PC-9 (cell line): ENCODE measurements around the gene PHKG2. TPM values are rescaled to one million over a fixed set of nuclear protein-coding genes. Genes with fewer than 3 reads are reported as not detected.
A peak's percentile ranks its signal among the peaks of the same experiment; 100 is the strongest.

ENCODE experiments used
- BruUV-seq: library from RNA; stranded (reverse); fragments of 400-500 nt; replicated peaks from 2 replicates; lab custom pipeline; 2021; lab: Mats Ljungman, UMichigan
- CTCF ChIA-PET: fragments of 300-600 bp; sonication (Branson Sonifier 250); formaldehyde crosslinking; loops from one replicate; lab custom pipeline; 2022; ENCODE audit warnings: antibody characterized with exemption; lab: Charles Lee
- POLR2A ChIA-PET: fragments of 300-600 bp; sonication (Branson Sonifier 250); formaldehyde crosslinking; loops from one replicate; lab custom pipeline; 2022; ENCODE audit warnings: antibody characterized with exemption; ENCODE audit not compliant: unreplicated experiment; lab: Charles Lee
- DNase-seq, 2 experiments: peaks; one replicate each; pipeline versions ENCODE4 v3.0.0 to v3.0.0-alpha.2; 2015 to 2022; ENCODE audit warnings: mixed read lengths in 1 of 2
- H2AFZ ChIP-seq: fragments of 200-600 bp; sonication (generic); 2 replicates; pipeline ENCODE4 v1.8.1; 2017; ENCODE audit warnings: antibody characterized with exemption
- H3F3A ChIP-seq: fragments of 200-600 bp; sonication (generic); 2 replicates; pipeline ENCODE4 v1.8.1; 2017; ENCODE audit warnings: antibody characterized with exemption, mild to moderate bottlenecking, low read depth; ENCODE audit not compliant: insufficient read depth
- H3K27ac ChIP-seq: fragments of 200-600 bp; sonication (generic); 2 replicates; pipeline ENCODE4 v1.6.1; 2016; ENCODE audit warnings: mixed run types
- H3K27me3 ChIP-seq: fragments of 200-600 bp; sonication (generic); 2 replicates; pipeline ENCODE4 v1.6.1; 2016; ENCODE audit warnings: low read depth, mixed run types; ENCODE audit not compliant: insufficient read depth
- H3K36me3 ChIP-seq: fragments of 200-600 bp; sonication (generic); 2 replicates; pipeline ENCODE4 v1.6.1; 2016; ENCODE audit warnings: low read depth, mixed run types
- H3K4me1 ChIP-seq: fragments of 200-600 bp; sonication (generic); replicated peaks from 2 replicates; pipeline ENCODE4 v1.6.1; 2016; ENCODE audit warnings: mixed run types; ENCODE audit not compliant: insufficient read depth
- H3K4me2 ChIP-seq: fragments of 200-600 bp; sonication (generic); 2 replicates; pipeline ENCODE4 v1.6.1; 2017; ENCODE audit warnings: mixed run types
- H3K4me3 ChIP-seq: fragments of 200-600 bp; sonication (generic); 2 replicates; pipeline ENCODE4 v1.6.1; 2016; ENCODE audit warnings: mixed run types
- H3K79me2 ChIP-seq: fragments of 200-600 bp; sonication (generic); 2 replicates; pipeline ENCODE4 v1.6.1; 2017; ENCODE audit warnings: low read depth, mixed run types
- H3K9me2 ChIP-seq: fragments of 200-600 bp; sonication (generic); 2 replicates; pipeline ENCODE4 v1.8.1; 2017; ENCODE audit warnings: mild to moderate bottlenecking; ENCODE audit not compliant: insufficient read depth
- H3K9me3 ChIP-seq: fragments of 200-600 bp; sonication (generic); 2 replicates; pipeline ENCODE4 v1.8.1; 2016; ENCODE audit warnings: low read depth; ENCODE audit not compliant: insufficient read depth
- H4K20me1 ChIP-seq: fragments of 200-600 bp; sonication (generic); 2 replicates; pipeline ENCODE4 v1.8.1; 2017; ENCODE audit not compliant: insufficient read depth
- EZH2 ChIP-seq: fragments of 200-600 bp; sonication (generic); IDR thresholded peaks from 2 replicates; pipeline ENCODE4 v1.8.0; 2017; ENCODE audit warnings: antibody characterized with exemption, low read depth
- intact Hi-C: fragments of 100-400 bp; cut with micrococcal nuclease; formaldehyde crosslinking; loops from one replicate; pipeline ENCODE4 v1.10.0; 2022; ENCODE audit not compliant: unreplicated experiment
- total RNA-seq: library from RNA; stranded (reverse); gene quantifications from 2 replicates; pipeline ENCODE4 v1.2.3, GENCODE V29; 2021
- TF ChIP-seq, protein P1 (sequence below): fragments of 200-600 bp; sonication (generic); conservative IDR thresholded peaks from 2 replicates; pipeline ENCODE4 v1.6.1; 2017; ENCODE audit warnings: mixed run types, antibody characterized with exemption, mild to moderate bottlenecking, moderate library complexity

Gene PHKG2
- total RNA-seq, 1 experiment from 2014 or later: 66.1 TPM

DNA sequence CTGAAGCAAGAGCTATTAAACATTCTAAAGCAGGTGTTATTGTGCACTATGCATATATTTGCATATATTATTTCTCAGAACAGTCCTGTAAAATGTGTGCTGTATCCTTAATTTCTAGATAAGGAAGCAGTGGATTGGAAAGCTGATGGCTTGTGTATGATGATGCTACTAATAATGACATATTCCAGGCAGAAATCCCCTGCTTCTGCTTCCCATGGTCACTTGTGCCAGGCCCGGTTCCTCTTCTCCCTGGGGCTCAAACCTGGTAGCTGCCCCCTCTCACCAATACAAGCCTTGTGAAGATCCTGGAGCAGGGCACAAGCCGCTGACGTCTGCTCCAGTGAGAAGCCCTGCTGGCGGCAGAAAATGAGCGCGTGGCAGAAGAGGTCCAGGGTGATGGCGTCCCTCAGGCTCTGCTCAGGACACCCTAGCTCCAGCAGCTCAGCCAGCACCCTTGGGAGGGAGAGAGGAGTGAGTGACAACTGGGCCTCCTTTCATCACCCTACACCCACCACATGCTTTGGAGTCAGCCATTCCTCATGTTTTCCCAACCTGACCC lies 11.9 kb downstream of the PHKG2 start:
- Histone ChIP-seq H3K4me2 (peak overlapping the region; percentile 80), H3K27me3 (no peaks in the 10 kb centered on the region), H3K4me3 (no peak overlapping the region), H3K9me3 (no peaks in the 10 kb centered on the region), H3K9me2 (no peaks in the 10 kb centered on the region), H2AFZ (no peak overlapping the region), H3F3A (peaks cover 30% of the 10 kb centered on the region; the same call in 1 of the 2 replicates), H3K79me2 (peaks cover 34% of the 10 kb centered on the region), H4K20me1 (peaks cover 11% of the 10 kb centered on the region), H3K27ac (no peak overlapping the region), H3K4me1 (peaks cover 24% of the 10 kb centered on the region), H3K36me3 (peaks cover 19% of the 10 kb centered on the region)
- no peak for DNase-seq
- intact Hi-C loops: loop anchor here (10.0 kb wide), 1 partner anchor 205 kb away; the partner anchor contains the start of gene ZNF764
- BruUV-seq: no TSS peak
- no peak for TF ChIP-seq EZH2
- TF ChIP-seq, protein P1, sequence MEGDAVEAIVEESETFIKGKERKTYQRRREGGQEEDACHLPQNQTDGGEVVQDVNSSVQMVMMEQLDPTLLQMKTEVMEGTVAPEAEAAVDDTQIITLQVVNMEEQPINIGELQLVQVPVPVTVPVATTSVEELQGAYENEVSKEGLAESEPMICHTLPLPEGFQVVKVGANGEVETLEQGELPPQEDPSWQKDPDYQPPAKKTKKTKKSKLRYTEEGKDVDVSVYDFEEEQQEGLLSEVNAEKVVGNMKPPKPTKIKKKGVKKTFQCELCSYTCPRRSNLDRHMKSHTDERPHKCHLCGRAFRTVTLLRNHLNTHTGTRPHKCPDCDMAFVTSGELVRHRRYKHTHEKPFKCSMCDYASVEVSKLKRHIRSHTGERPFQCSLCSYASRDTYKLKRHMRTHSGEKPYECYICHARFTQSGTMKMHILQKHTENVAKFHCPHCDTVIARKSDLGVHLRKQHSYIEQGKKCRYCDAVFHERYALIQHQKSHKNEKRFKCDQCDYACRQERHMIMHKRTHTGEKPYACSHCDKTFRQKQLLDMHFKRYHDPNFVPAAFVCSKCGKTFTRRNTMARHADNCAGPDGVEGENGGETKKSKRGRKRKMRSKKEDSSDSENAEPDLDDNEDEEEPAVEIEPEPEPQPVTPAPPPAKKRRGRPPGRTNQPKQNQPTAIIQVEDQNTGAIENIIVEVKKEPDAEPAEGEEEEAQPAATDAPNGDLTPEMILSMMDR: no peak
- CTCF ChIA-PET: interaction anchor here (0.5 kb wide), 1 partner anchor 180 kb away, joined by 7 read pairs; no protein-coding TSS in a partner anchor
- POLR2A ChIA-PET: no interaction called here

DNA sequence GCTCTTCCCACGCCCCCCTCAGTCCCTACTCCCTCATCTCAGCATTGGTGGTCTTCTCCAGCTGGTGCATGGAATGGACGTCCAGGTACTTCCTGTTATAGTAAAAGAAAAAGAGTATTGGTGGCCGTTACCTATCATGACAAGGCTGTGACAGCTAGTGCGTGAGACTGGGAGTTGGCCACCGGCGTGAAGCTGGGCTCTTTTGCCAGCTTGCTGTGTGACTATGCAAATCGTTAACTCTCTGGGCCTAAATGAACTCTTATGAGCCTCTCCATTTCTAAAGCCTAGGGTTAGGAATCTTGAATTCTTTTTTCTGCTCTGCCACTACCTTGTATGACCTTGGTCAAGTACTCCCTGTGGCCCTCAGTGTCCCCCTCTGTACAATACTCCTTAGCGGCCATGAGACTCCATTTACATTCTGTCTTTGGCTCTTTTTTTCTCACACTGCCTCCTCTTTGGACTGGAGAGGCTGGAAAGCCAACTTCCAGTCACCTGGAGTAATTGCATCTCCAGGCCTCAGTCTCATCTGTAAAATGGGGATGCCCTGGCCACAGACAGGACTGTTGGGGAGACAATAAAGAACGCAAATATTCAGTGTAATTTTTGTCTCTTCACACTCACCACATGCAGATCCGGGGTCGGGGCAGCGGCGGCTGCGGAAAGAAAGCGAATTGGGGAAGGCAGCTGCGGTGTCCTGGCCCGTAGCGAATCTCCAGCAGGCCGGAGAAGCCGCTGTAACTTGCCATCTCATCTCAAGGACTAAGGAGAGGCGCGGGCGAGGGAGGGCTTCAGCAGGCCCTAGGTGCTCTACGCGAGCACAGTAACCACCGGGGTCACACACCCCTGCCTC lies 12.6 kb downstream of the PHKG2 start:
- no peak overlapping the region for H3K27ac ChIP-seq
- no peak for TF ChIP-seq EZH2
- TF ChIP-seq, protein P1: no peak
- ChIA-PET CTCF (no interaction called here), POLR2A (no interaction called here)
- peak overlapping the region; percentile 80 for H3K4me2 ChIP-seq
- peaks cover 34% of the 10 kb centered on the region for H3K79me2 ChIP-seq
- BruUV-seq: no TSS peak
- H3F3A ChIP-seq: peaks cover 30% of the 10 kb centered on the region; the same call in 1 of the 2 replicates
- intact Hi-C loops: loop anchor here (10.0 kb wide), 1 partner anchor 206 kb away; the partner anchor contains the start of gene ZNF764
- H4K20me1 ChIP-seq: peaks cover 11% of the 10 kb centered on the region
- H3K9me3 ChIP-seq: no peaks in the 10 kb centered on the region
- H3K4me1 ChIP-seq: peaks cover 24% of the 10 kb centered on the region
- H3K4me3 ChIP-seq: peak overlapping the region; percentile 83
- H3K27me3 ChIP-seq: no peaks in the 10 kb centered on the region
- peaks cover 26% of the 10 kb centered on the region for H3K36me3 ChIP-seq
- DNase-seq: peak in 1 of 2 experiments; percentile 50
- H2AFZ ChIP-seq: peak overlapping the region; percentile 89
- no peaks in the 10 kb centered on the region for H3K9me2 ChIP-seq

DNA sequence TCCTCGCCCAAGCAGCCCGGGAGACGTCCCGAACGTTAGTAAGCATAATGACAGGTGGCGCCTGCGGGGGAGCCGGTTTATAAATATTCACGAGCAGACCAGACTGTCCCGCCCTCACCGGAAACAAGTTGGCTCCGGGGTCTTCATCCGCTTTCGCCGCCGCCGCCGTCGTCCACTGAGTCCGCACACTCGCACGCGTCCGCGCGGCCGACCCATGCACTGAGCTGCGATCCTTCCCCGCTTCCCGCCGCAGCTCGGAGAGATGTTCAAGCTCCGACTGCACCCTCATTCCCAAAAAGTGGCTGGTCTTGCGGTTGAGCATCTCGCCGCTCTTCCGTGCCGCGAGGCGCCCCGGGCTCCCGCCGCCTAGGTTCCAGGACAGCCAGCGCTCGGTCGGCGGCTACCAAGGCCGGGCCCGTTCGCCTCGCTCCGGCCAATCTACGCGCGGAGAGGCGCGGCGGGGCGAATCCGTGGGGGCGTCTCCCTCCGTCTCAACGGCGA lies 13.3 kb downstream of the PHKG2 start:
- DNase-seq: peak in 1 of 2 experiments; percentile 51

More for the DNA sequence above, 13.3 kb downstream of the PHKG2 start:
- TSS peak; percentile 65 for BruUV-seq
- no peaks in the 10 kb centered on the region for H3K27me3 ChIP-seq
- peaks cover 34% of the 10 kb centered on the region for H3K79me2 ChIP-seq
- peaks cover 24% of the 10 kb centered on the region for H3K4me1 ChIP-seq
- ChIA-PET POLR2A (no interaction called here), CTCF (no interaction called here)
- TF ChIP-seq, protein P1: no peak
- TF ChIP-seq EZH2: no peak
- no peaks in the 10 kb centered on the region for H3K9me2 ChIP-seq
- H3K9me3 ChIP-seq: no peaks in the 10 kb centered on the region
- H3F3A ChIP-seq: peaks cover 30% of the 10 kb centered on the region; the same call in 1 of the 2 replicates
- peak overlapping the region; percentile 80 for H3K4me2 ChIP-seq
- no peak overlapping the region for H3K27ac ChIP-seq
- H4K20me1 ChIP-seq: peaks cover 11% of the 10 kb centered on the region
- peak overlapping the region; percentile 83 for H3K4me3 ChIP-seq
- peak overlapping the region; percentile 89 for H2AFZ ChIP-seq
- intact Hi-C loops: loop anchor here (10.0 kb wide), 1 partner anchor 207 kb away; the partner anchor contains the start of gene ZNF764
- peaks cover 33% of the 10 kb centered on the region for H3K36me3 ChIP-seq
